ENCODE data around the gene PFAS.

The PFAS gene, protein sequence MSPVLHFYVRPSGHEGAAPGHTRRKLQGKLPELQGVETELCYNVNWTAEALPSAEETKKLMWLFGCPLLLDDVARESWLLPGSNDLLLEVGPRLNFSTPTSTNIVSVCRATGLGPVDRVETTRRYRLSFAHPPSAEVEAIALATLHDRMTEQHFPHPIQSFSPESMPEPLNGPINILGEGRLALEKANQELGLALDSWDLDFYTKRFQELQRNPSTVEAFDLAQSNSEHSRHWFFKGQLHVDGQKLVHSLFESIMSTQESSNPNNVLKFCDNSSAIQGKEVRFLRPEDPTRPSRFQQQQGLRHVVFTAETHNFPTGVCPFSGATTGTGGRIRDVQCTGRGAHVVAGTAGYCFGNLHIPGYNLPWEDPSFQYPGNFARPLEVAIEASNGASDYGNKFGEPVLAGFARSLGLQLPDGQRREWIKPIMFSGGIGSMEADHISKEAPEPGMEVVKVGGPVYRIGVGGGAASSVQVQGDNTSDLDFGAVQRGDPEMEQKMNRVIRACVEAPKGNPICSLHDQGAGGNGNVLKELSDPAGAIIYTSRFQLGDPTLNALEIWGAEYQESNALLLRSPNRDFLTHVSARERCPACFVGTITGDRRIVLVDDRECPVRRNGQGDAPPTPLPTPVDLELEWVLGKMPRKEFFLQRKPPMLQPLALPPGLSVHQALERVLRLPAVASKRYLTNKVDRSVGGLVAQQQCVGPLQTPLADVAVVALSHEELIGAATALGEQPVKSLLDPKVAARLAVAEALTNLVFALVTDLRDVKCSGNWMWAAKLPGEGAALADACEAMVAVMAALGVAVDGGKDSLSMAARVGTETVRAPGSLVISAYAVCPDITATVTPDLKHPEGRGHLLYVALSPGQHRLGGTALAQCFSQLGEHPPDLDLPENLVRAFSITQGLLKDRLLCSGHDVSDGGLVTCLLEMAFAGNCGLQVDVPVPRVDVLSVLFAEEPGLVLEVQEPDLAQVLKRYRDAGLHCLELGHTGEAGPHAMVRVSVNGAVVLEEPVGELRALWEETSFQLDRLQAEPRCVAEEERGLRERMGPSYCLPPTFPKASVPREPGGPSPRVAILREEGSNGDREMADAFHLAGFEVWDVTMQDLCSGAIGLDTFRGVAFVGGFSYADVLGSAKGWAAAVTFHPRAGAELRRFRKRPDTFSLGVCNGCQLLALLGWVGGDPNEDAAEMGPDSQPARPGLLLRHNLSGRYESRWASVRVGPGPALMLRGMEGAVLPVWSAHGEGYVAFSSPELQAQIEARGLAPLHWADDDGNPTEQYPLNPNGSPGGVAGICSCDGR (N-terminal part only)

DNA sequence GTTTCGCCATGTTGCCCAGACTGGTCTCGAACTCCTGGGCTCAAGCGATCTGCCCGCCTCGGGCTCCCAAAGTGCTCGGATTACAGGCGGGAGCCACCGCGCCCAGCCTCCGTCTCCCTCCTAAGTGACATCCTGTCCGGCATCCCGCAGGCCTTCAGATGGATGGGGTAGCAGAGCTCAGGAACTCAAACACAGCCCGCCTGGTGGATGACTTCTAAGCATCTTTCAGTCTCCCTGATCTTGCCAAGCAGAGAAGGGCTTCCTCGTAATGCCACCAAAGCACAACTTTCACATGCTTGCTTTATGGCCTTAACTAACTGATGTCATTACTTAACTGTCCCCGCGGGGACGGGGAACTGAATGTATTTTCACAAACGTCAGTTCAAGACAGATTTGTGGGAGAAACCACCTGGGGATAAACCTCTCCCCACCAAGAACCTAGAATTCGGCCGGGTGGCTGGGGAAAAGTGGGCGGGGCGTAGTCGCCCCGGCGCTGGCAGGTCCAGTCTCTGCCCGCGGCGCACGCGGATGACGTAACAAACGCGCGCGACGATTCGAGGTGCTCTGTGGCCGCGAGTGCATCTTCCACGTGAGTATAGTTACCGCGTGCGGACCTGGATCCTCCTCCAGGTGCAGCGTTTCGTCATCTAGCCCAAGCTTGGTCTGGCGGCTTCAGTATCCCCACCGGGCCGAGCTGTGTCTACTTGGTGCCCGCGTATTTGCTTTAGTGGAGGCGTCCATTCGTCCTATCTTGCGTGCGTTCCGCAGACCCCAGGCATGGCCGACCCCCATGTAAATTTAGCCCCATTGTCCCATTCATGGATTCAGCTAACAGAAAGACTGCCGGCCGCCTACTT is at the start of gene PFAS:
TSS of gene PFAS (plus strand) at position 539 of the 857 bp plus-strand sequence. CDS start 4,649 bp downstream, outside the sequence.
- Histone ChIP-seq H3K4me1 (ENCODE audit: low read depth, poor library complexity, severe bottlenecking) (no peaks in the 10 kb centered on the region), H2AFZ (ENCODE audit: low read depth) (no peak within 1 kb of the TSS), H3K79me2 (ENCODE audit: insufficient read depth, low read depth) (peaks cover 4% of the 10 kb centered on the region; the same call in 1 of the 2 replicates), H3K27ac (peak within 1 kb of the TSS; percentile 96), H3K4me3 (IDR thresholded peaks at IDR 0.05; ENCODE audit: insufficient read depth, low read depth, low read length) (no peak within 1 kb of the TSS), H3K4me2 (peak within 1 kb of the TSS; percentile 48), H3K9ac (peak within 1 kb of the TSS; percentile 94), H4K20me1 (ENCODE audit: insufficient read depth) (no peaks in the 10 kb centered on the region), H3K36me3 (ENCODE audit: insufficient read depth) (no peaks in the 10 kb centered on the region), H3K27me3 (ENCODE audit: insufficient read depth, low read depth) (no peaks in the 10 kb centered on the region)
- TF ChIP-seq, protein P1, sequence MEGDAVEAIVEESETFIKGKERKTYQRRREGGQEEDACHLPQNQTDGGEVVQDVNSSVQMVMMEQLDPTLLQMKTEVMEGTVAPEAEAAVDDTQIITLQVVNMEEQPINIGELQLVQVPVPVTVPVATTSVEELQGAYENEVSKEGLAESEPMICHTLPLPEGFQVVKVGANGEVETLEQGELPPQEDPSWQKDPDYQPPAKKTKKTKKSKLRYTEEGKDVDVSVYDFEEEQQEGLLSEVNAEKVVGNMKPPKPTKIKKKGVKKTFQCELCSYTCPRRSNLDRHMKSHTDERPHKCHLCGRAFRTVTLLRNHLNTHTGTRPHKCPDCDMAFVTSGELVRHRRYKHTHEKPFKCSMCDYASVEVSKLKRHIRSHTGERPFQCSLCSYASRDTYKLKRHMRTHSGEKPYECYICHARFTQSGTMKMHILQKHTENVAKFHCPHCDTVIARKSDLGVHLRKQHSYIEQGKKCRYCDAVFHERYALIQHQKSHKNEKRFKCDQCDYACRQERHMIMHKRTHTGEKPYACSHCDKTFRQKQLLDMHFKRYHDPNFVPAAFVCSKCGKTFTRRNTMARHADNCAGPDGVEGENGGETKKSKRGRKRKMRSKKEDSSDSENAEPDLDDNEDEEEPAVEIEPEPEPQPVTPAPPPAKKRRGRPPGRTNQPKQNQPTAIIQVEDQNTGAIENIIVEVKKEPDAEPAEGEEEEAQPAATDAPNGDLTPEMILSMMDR (conservative IDR thresholded peaks at IDR 0.05; ENCODE audit: low read depth, low read length) = no peak

DNA sequence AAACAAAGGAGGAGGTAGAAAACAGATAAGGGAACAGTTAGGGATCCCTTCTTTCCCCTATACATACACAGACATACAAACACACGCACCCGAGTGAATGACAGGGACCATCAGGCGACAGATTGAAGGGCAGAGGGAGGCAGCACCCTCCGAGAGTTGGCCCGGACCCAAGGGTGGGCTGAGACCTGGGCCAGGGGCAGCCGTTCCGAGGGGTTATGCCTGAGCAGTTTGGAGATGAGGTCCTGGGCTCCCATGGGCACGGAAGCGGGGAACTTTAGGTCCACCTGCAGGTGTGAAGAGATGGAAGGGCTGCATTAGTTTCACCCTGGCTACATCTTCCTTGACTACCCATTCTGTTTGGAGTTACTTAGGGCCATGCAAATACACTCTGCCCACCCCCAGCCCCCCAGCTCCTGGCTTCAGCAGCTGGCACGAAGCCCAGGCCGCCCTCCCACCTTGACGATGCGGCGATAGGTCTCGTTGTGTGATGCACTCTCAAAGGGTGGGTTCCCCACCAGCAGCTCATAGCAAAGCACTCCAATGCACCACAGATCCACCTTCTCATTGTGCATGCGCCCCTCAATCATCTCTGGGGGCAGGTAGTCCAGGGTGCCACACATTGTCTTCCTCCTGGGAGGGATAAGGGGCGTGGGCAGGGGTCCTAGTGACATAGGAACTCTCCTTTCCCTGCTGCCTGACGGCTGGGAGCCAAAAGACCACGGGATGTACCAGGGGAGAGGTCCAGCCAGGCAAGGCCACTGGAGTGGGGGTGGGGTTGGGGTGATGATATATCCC is 44.1 kb upstream of the PFAS start:
- Histone ChIP-seq H4K20me1 (ENCODE audit: insufficient read depth) (no peaks in the 10 kb centered on the region), H3K27me3 (ENCODE audit: insufficient read depth, low read depth) (no peaks in the 10 kb centered on the region), H3K79me2 (ENCODE audit: insufficient read depth, low read depth) (peaks cover 10% of the 10 kb centered on the region; the same call in 1 of the 2 replicates), H2AFZ (ENCODE audit: low read depth) (no peak overlapping the region), H3K27ac (no peak overlapping the region), H3K4me2 (no peak overlapping the region), H3K36me3 (ENCODE audit: insufficient read depth) (no peaks in the 10 kb centered on the region), H3K4me1 (ENCODE audit: low read depth, poor library complexity, severe bottlenecking) (no peaks in the 10 kb centered on the region), H3K9ac (no peak overlapping the region), H3K4me3 (IDR thresholded peaks at IDR 0.05; ENCODE audit: insufficient read depth, low read depth, low read length) (no peak overlapping the region)
- TF ChIP-seq, protein P1 (conservative IDR thresholded peaks at IDR 0.05; ENCODE audit: low read depth, low read length) = no peak

DNA sequence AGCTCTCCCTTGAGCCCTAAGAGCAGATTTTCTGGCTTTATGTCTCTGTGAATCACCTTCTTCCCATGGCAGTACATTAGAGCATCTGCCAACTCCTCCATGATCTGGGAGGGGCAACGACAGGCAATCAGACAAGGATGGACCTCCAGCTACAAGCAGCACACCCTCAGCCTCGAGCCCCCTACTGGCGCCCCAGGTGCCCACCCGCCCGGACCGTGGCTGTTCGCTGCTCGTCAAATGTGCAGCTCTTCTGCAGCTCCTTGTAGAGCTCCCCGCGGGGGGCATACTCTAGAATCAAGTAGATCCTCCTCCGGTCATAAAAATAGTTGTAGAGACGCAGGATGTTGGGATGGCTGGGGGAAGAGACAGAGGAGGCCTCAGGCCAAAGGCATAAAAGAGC is 42.6 kb upstream of the PFAS start:
- no peaks in the 10 kb centered on the region for H3K36me3 ChIP-seq (ENCODE audit: insufficient read depth)
- H3K27ac ChIP-seq = no peak overlapping the region
- H3K27me3 ChIP-seq (ENCODE audit: insufficient read depth, low read depth) = no peaks in the 10 kb centered on the region
- peaks cover 3% of the 10 kb centered on the region for H3K4me1 ChIP-seq (ENCODE audit: low read depth, poor library complexity, severe bottlenecking)
- TF ChIP-seq, protein P1 (conservative IDR thresholded peaks at IDR 0.05; ENCODE audit: low read depth, low read length) = no peak
- no peak overlapping the region for H3K9ac ChIP-seq
- H2AFZ ChIP-seq (ENCODE audit: low read depth) = no peak overlapping the region
- H3K4me3 ChIP-seq (IDR thresholded peaks at IDR 0.05; ENCODE audit: insufficient read depth, low read depth, low read length) = no peak overlapping the region
- no peaks in the 10 kb centered on the region for H4K20me1 ChIP-seq (ENCODE audit: insufficient read depth)
- no peak overlapping the region for H3K4me2 ChIP-seq
- peaks cover 10% of the 10 kb centered on the region; the same call in 1 of the 2 replicates for H3K79me2 ChIP-seq (ENCODE audit: insufficient read depth, low read depth)

Measured in KMS-11 (cell line).